HT-29 (cell line): ENCODE data around the gene SERPINA9. TPM values are rescaled to one million over a fixed set of nuclear protein-coding genes. Genes with fewer than 3 reads are reported as not detected.
"Not testable (repeated sequence)": the region's sequence is repeated elsewhere in the genome, so short reads cannot be mapped to it uniquely, and the experiment has no call there.

Source experiments
- DNase-seq: peaks from one replicate; pipeline ENCODE4 v3.0.0-alpha.2; 2015; ENCODE audit warnings: low spot score
- total RNA-seq: library from RNA; depleted of rRNA; stranded (reverse); fragments of >200 nt; shearing (Covaris generic); gene quantifications from 2 replicates; pipeline ENCODE4 v1.2.3, GENCODE V29; 2014; rRNA removed

SERPINA9 gene
- total RNA-seq, 1 experiment from 2014 or later, result not detected

DNA sequence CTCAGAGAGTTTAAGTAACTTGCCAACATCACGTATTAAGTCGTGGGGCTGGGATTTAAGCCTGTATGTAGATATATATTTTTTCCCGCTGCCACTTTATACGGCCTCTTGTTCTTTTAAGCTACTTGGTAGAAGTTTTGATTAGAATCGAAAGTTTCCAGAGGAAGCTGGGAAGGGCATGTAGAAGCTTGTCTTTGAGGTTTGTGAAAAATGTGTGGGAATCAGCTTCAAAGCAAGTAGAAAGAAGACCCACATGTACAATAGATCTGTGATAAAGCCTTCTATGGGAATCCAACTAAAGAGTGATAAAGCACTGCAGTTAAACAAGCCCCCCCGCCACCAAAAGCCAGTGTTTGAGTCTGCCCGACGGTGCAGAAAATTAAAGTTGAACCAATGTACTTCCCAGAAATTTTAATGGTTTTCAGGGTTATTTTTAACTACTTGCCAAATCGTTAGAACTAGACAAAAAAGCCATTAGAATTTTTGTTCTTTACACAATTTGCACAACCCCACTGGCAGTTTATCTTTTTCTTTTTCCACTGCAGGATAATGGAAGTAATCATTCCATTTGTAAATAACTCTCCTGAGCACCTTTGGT, 48.9 kb downstream of the SERPINA9 start:
- no peak for DNase-seq

DNA sequence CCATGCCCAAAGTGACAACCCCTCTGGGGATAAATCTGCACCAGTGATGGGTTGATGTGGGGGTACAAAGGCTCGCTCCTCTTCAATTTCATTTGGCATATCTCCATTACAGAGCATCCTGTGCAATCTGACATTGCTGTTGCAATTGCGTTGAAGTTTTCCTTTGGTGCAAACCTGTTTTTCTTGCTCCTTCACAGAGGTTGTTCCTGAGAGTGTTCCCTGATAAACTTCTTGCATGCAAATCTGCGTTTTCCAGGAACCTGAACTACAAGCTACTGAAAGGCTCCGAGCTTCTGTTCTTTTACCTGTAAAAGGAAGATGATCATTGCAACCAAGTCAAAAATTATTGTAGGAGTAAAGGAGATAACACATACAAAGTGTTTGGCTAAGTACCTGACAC, 49.5 kb downstream of the SERPINA9 start:
- DNase-seq, result no peak

DNA sequence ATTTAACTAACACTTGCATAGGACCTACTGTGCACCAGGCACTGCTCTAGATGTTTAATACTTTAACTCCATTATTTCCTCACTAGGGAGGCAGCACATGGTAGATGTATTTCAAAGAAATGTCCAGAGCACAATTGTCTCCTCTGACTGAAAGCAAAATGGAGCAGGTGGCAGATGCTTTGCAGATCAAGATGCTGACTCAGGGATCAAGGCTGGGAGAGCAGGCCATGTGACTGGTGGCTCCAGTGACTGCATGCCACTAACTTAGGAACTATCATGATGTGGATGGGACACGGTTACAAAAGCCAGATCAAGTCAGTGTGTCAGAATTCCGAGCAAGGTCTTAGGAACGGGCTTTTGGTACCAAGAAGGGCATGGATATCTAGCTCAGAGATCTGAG, 51.6 kb downstream of the SERPINA9 start:
- no peak for DNase-seq

DNA sequence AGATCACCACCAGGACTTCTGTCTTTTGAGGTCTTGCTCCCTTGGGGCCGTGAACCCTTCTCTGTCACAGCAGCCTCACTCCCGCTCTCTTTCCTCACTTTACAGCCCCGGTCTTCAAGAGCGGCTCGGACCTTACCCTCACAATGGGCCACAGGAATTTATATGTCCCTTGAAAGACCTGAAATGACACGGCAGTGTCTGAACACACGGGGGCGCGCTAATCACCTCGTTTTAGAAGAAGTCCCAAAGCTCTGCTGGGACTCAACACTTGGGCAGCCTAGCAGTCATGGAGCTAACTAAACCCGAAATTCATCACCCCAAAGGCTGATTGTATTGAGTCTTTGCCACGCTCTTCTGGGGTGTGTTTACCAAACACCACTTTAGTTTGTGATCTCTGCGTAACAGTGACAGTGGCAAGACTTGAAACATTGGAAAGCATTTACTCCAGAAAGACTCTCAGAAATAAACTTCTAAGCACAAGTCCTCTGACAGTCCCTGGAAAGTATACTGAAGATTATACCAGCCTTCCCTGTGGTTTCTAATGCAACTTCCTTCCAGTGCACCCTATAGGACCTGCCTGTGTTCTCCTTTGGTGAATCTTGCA, 52.4 kb downstream of the SERPINA9 start:
- peak; percentile 75 for DNase-seq

DNA sequence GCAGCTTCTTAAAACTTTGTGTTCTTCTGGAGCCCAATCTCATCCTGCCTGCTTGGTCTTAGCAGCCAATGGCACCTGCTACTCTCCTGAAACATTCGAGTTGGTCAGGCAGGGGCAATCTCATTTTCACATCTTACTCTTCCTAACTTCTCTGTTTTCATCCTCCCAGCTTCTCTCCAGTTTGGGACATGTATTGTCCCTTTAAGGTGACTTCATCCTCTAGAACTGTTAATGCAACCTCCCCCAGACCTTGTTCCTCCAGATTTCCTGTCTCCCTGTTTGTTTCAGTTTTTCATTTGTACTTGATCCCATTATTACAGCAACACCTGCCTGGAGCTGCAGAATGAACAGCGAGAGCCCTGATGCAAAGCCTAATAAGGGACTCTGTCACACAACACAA, 54.7 kb downstream of the SERPINA9 start:
- no peak for DNase-seq

DNA sequence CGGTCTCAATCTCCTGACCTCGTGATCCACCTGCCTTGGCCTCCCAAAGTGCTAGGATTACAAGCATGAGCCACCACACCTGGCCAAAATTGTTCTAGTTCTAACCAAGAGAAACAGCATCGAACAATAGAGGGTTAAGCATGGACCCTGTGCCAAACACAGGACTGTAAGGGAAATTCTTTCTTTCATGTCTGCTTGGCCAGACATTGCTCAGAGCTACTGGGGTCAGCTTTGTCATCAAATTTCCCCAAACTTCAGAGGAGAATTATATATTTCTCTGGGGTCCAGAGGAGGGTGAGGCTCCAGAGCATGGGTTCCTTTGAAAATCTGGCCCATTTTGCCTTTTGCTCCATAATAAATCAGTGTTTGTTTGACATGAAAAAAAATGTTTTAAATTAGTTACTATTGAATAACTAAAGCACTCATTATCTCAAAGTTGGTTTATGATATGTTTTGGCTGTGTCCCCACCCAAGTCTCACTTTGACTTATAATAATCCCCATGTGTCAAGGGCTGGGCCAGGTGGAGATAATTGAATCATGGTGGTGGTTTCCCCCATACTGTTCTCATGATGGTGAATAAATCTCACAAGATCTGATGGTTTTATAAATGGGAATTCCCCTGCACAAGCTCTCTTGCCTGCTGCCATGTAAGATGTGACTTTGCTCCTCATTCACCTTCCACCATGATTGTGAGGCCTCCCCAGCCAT, 58.3 kb downstream of the SERPINA9 start:
- not testable (repeated sequence) for DNase-seq

Other genes starting within 250 kb of the SERPINA9 start
- not detected in 2 replicates for gene SERPINA10, start 182.9 kb downstream of the SERPINA9 start, total RNA-seq
- gene SERPINA6, start 152.9 kb downstream of the SERPINA9 start, total RNA-seq, result 0.99 and 1.2 TPM in 2 replicates
- not detected in 2 replicates for gene SERPINA2, start 109.5 kb downstream of the SERPINA9 start, total RNA-seq
- gene SERPINA1, start 87.6 kb downstream of the SERPINA9 start, total RNA-seq, result 304 and 307 TPM in 2 replicates
- gene SERPINA11, start 23.4 kb downstream of the SERPINA9 start, total RNA-seq, result not detected in 2 replicates
- gene SERPINA12, start 33.3 kb upstream of the SERPINA9 start, total RNA-seq, result not detected in 2 replicates
- 0.57 and 1.8 TPM in 2 replicates for gene SERPINA4, start 85.2 kb upstream of the SERPINA9 start, total RNA-seq
- 4.9 and 7.9 TPM in 2 replicates for gene SERPINA5, start 105.2 kb upstream of the SERPINA9 start, total RNA-seq
- 1.0 and 2.0 TPM in 2 replicates for gene SERPINA3, start 136.2 kb upstream of the SERPINA9 start, total RNA-seq